Keratinocyte (primary cell): ENCODE measurements around the gene GABRA6. TPM values are rescaled to one million over a fixed set of nuclear protein-coding genes. Genes with fewer than 3 reads are reported as not detected.

Experiments
- DNase-seq: peaks from one replicate; pipeline ENCODE4 v3.0.0-alpha.2; 2011; ENCODE audit warnings: low read depth, missing footprints, low spot score
- FAIRE-seq: peaks from 2 replicates; lab custom pipeline; 2011; peaks lifted over from hg19 to GRCh38; lab: Jason Lieb, UNC
- H2AFZ ChIP-seq: 2 replicates; pipeline ENCODE4 v1.6.0; 2012; ENCODE audit warnings: low read length, control low read depth, inconsistent platforms; ENCODE audit not compliant: control insufficient read depth
- H3K27ac ChIP-seq: 2 replicates; pipeline ENCODE4 v1.5.1; 2011; ENCODE audit warnings: low read length; ENCODE audit not compliant: control insufficient read depth, insufficient read depth
- H3K27me3 ChIP-seq: 3 replicates; pipeline ENCODE4 v1.6.0; 2011; ENCODE audit warnings: low read length; ENCODE audit not compliant: control insufficient read depth, insufficient read depth; ENCODE audit errors: extremely low read depth
- H3K36me3 ChIP-seq, 2 experiments: 2 replicates in 1 of 2; 3 replicates in 1 of 2; pipeline ENCODE4 v1.5.1; 2011; ENCODE audit warnings: low read length in 2 of 2, mild to moderate bottlenecking in 1 of 2; ENCODE audit not compliant: control insufficient read depth in 2 of 2, insufficient read depth in 2 of 2; ENCODE audit errors: extremely low read depth in 1 of 2
- H3K4me1 ChIP-seq: 3 replicates; pipeline ENCODE4 v1.5.1; 2011; ENCODE audit warnings: low read length; ENCODE audit not compliant: control insufficient read depth, insufficient read depth; ENCODE audit errors: extremely low read depth
- H3K4me2 ChIP-seq: 3 replicates; pipeline ENCODE4 v1.6.0; 2011; ENCODE audit warnings: low read depth, low read length; ENCODE audit not compliant: control insufficient read depth, insufficient read depth; ENCODE audit errors: extremely low read depth
- H3K4me3 ChIP-seq, 3 experiments: fragments of 200-600 bp in 1 of 3; sonication (generic) in 1 of 3; 2 replicates in 2 of 3; 3 replicates in 1 of 3; pipeline ENCODE4 v1.5.1; 2011 to 2016; ENCODE audit warnings: low read length in 3 of 3, mild to moderate bottlenecking in 3 of 3, control low read depth in 2 of 3, inconsistent platforms in 1 of 3, low read depth in 1 of 3, mixed read lengths in 1 of 3, mixed run types in 1 of 3, moderate library complexity in 1 of 3; ENCODE audit not compliant: control insufficient read depth in 2 of 3, insufficient read depth in 2 of 3; ENCODE audit errors: extremely low read depth in 1 of 3
- H3K79me2 ChIP-seq: 2 replicates; pipeline ENCODE4 v1.6.0; 2012; ENCODE audit warnings: low read length; ENCODE audit not compliant: control insufficient read depth, insufficient read depth
- H3K9ac ChIP-seq: 3 replicates; pipeline ENCODE4 v1.6.0; 2011; ENCODE audit warnings: low read length; ENCODE audit not compliant: control insufficient read depth, insufficient read depth; ENCODE audit errors: extremely low read depth
- H3K9me1 ChIP-seq: 3 replicates; pipeline ENCODE4 v1.6.0; 2011; ENCODE audit warnings: low read length; ENCODE audit not compliant: control insufficient read depth, insufficient read depth; ENCODE audit errors: extremely low read depth
- H3K9me3 ChIP-seq: 2 replicates; pipeline ENCODE4 v1.5.1; 2012; ENCODE audit warnings: low read depth, low read length; ENCODE audit not compliant: control insufficient read depth
- H4K20me1 ChIP-seq: 3 replicates; pipeline ENCODE4 v1.6.0; 2011; ENCODE audit warnings: low read length; ENCODE audit not compliant: control insufficient read depth, insufficient read depth; ENCODE audit errors: extremely low read depth
- EZH2 ChIP-seq: IDR thresholded peaks from one replicate; pipeline ENCODE4 v1.6.1; 2012; ENCODE audit warnings: inconsistent platforms, mild to moderate bottlenecking, low read length, moderate library complexity
- dilution Hi-C: fragments of 300-500 bp; cut with MboI; formaldehyde crosslinking; loops from one replicate; pipeline ENCODE4 v1.7.0; 2020; ENCODE audit warnings: low sequenced_read_pairs; ENCODE audit not compliant: extremely low pct_ligation_motif_present
- polyA plus RNA-seq, 5 experiments: library from polyadenylated mRNA; depleted of rRNA in 3 of 5; stranded (reverse) in 3 of 5; stranded (forward) in 1 of 5; unstranded in 1 of 5; fragments of >200 nt; gene quantifications; 1 replicate in 1 of 5; 2 replicates in 3 of 5; 3 replicates in 1 of 5; pipeline versions ENCODE4 v1.2.1 to v1.2.3, GENCODE V29; 2011 to 2012; ENCODE audit warnings: missing spikeins in 2 of 5, low read depth in 1 of 5, low replicate concordance in 1 of 5
- TF ChIP-seq, protein P1 (sequence below), 3 experiments: IDR thresholded peaks in 1 of 3; conservative IDR thresholded peaks in 1 of 3; optimal IDR thresholded peaks in 1 of 3; 2 replicates in 2 of 3; 3 replicates in 1 of 3; pipeline versions ENCODE3 to v1.5.1; 2011; ENCODE audit warnings: low read length in 3 of 3, mild to moderate bottlenecking in 3 of 3, moderate library complexity in 2 of 3, control low read depth in 1 of 3, inconsistent platforms in 1 of 3; ENCODE audit not compliant: insufficient read depth in 2 of 3; ENCODE audit errors: extremely low read depth in 1 of 3

The GABRA6 gene
- polyA plus RNA-seq, 1 donor (not counting 4 experiments of a cell fraction or from before 2014, with no cell fraction given), result not detected

DNA sequence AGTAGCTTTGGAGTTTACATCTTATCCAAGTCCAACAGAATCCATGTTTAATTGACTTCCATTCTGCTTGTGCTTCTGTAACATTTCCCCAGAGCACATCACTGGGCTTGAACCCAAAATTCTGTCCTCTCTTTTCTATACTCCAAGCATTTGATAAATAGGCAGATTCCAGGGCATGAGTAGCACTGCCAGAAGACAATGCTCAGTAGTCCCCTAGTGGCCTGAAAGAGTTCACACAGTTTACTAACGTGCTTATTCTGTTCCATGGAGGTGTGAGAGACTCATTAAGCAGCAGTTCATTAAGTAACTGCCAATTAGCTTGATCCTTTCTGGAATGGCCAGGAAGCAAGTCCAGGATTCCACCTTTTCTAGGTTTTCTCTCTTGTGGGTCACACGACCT is 9.4 kb upstream of the GABRA6 start:
- no peak for DNase-seq
- Histone ChIP-seq H3K9me1 (no peaks in the 10 kb centered on the region), H3K4me2 (no peak overlapping the region), H2AFZ (no peak overlapping the region), H3K27ac (no peak overlapping the region), H3K9me3 (no peaks in the 10 kb centered on the region), H3K36me3 (no peaks in the 10 kb centered on the region), H3K79me2 (no peaks in the 10 kb centered on the region), H3K4me1 (no peaks in the 10 kb centered on the region), H3K9ac (no peak overlapping the region), H3K27me3 (no peaks in the 10 kb centered on the region), H3K4me3 (no peak overlapping the region), H4K20me1 (no peaks in the 10 kb centered on the region)
- dilution Hi-C loops, result no loop called here
- TF ChIP-seq EZH2, result no peak
- TF ChIP-seq, protein P1, sequence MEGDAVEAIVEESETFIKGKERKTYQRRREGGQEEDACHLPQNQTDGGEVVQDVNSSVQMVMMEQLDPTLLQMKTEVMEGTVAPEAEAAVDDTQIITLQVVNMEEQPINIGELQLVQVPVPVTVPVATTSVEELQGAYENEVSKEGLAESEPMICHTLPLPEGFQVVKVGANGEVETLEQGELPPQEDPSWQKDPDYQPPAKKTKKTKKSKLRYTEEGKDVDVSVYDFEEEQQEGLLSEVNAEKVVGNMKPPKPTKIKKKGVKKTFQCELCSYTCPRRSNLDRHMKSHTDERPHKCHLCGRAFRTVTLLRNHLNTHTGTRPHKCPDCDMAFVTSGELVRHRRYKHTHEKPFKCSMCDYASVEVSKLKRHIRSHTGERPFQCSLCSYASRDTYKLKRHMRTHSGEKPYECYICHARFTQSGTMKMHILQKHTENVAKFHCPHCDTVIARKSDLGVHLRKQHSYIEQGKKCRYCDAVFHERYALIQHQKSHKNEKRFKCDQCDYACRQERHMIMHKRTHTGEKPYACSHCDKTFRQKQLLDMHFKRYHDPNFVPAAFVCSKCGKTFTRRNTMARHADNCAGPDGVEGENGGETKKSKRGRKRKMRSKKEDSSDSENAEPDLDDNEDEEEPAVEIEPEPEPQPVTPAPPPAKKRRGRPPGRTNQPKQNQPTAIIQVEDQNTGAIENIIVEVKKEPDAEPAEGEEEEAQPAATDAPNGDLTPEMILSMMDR (optimal IDR thresholded peaks at IDR 0.05 in 1 of 3, IDR thresholded peaks at IDR 0.05 in 1 of 3, conservative IDR thresholded peaks at IDR 0.05 in 1 of 3; ENCODE audit: extremely low read depth in 1 of 3, insufficient read depth in 2 of 3, low read length in 3 of 3), result peak in 1 of 3 experiments; percentile 47
- FAIRE-seq, result no peak

GRCh38 chr5:161686149-161686548 is 628 bp downstream of the GABRA6 start:
- Histone ChIP-seq H3K4me3 (no peak overlapping the region), H3K27ac (no peak overlapping the region), H3K4me1 (no peaks in the 10 kb centered on the region), H3K9me1 (no peaks in the 10 kb centered on the region), H3K79me2 (no peaks in the 10 kb centered on the region), H3K9ac (no peak overlapping the region), H3K9me3 (no peaks in the 10 kb centered on the region), H4K20me1 (no peaks in the 10 kb centered on the region), H3K36me3 (no peaks in the 10 kb centered on the region), H3K27me3 (no peaks in the 10 kb centered on the region), H2AFZ (no peak overlapping the region), H3K4me2 (no peak overlapping the region)
- no peak for TF ChIP-seq EZH2
- TF ChIP-seq, protein P1 (optimal IDR thresholded peaks at IDR 0.05 in 1 of 3, IDR thresholded peaks at IDR 0.05 in 1 of 3, conservative IDR thresholded peaks at IDR 0.05 in 1 of 3; ENCODE audit: extremely low read depth in 1 of 3, insufficient read depth in 2 of 3, low read length in 3 of 3), result no peak
- dilution Hi-C loops, result no loop called here
- DNase-seq, result no peak
- FAIRE-seq, result no peak
